Measurements from ENCODE around the gene CERS6. TPM values are rescaled to one million over a fixed set of nuclear protein-coding genes. Genes with fewer than 3 reads are reported as not detected.
A peak's percentile ranks its signal among the peaks of the same experiment; 100 is the strongest.

Gene CERS6
- total RNA-seq, 1 donor: 23.9 TPM

GRCh38 chr2:168612719-168613118, 156.6 kb downstream of the CERS6 start:
- no peak overlapping the region for H3K4me3 ChIP-seq (ENCODE audit: insufficient read depth, low read length)
- no peak for DNase-seq (ENCODE audit: insufficient read length, low spot score, missing footprints)

GRCh38 chr2:168613551-168613950, 157.5 kb downstream of the CERS6 start:
- DNase-seq (ENCODE audit: insufficient read length, low spot score, missing footprints): no peak
- H3K27me3 ChIP-seq (ENCODE audit: insufficient read depth, low read length): no peaks in the 10 kb centered on the region
- H4K20me1 ChIP-seq (ENCODE audit: insufficient read depth, low read length): no peaks in the 10 kb centered on the region
- H2AFZ ChIP-seq (ENCODE audit: low read length): no peak overlapping the region
- no peak overlapping the region for H3K27ac ChIP-seq (ENCODE audit: low read depth, low read length)
- no peak overlapping the region for H3K4me2 ChIP-seq (ENCODE audit: insufficient read depth, low read length)
- no peaks in the 10 kb centered on the region for H3K4me1 ChIP-seq (ENCODE audit: insufficient read depth, low read length)
- no peak overlapping the region for H3K4me3 ChIP-seq (ENCODE audit: insufficient read depth, low read length)
- no peaks in the 10 kb centered on the region for H3K9me3 ChIP-seq (ENCODE audit: low read depth, low read length)
- H3K36me3 ChIP-seq (ENCODE audit: insufficient read depth, low read length): no peaks in the 10 kb centered on the region
- TF ChIP-seq CTCF (IDR thresholded peaks at IDR 0.05; ENCODE audit: extremely low read depth, low read depth, low read length): no peak
- H3K79me2 ChIP-seq (ENCODE audit: insufficient read depth, low read length): no peaks in the 10 kb centered on the region

More at GRCh38 chr2:168612719-168613118, 156.6 kb downstream of the CERS6 start:
- H3K36me3 ChIP-seq (ENCODE audit: insufficient read depth, low read length): no peaks in the 10 kb centered on the region
- H3K4me2 ChIP-seq (ENCODE audit: insufficient read depth, low read length): no peak overlapping the region
- H3K27me3 ChIP-seq (ENCODE audit: insufficient read depth, low read length): no peaks in the 10 kb centered on the region
- TF ChIP-seq CTCF (IDR thresholded peaks at IDR 0.05; ENCODE audit: extremely low read depth, low read depth, low read length): no peak
- no peak overlapping the region for H2AFZ ChIP-seq (ENCODE audit: low read length)
- no peak overlapping the region for H3K27ac ChIP-seq (ENCODE audit: low read depth, low read length)
- H4K20me1 ChIP-seq (ENCODE audit: insufficient read depth, low read length): no peaks in the 10 kb centered on the region
- no peaks in the 10 kb centered on the region for H3K79me2 ChIP-seq (ENCODE audit: insufficient read depth, low read length)
- peaks cover 7% of the 10 kb centered on the region for H3K4me1 ChIP-seq (ENCODE audit: insufficient read depth, low read length)
- no peaks in the 10 kb centered on the region for H3K9me3 ChIP-seq (ENCODE audit: low read depth, low read length)

GRCh38 chr2:168614172-168615018, 158.3 kb downstream of the CERS6 start:
- H2AFZ ChIP-seq (ENCODE audit: low read length): no peak overlapping the region
- H3K4me1 ChIP-seq (ENCODE audit: insufficient read depth, low read length): no peaks in the 10 kb centered on the region
- no peak overlapping the region for H3K4me2 ChIP-seq (ENCODE audit: insufficient read depth, low read length)
- H4K20me1 ChIP-seq (ENCODE audit: insufficient read depth, low read length): no peaks in the 10 kb centered on the region
- no peak for DNase-seq (ENCODE audit: insufficient read length, low spot score, missing footprints)
- no peaks in the 10 kb centered on the region for H3K36me3 ChIP-seq (ENCODE audit: insufficient read depth, low read length)
- no peaks in the 10 kb centered on the region for H3K27me3 ChIP-seq (ENCODE audit: insufficient read depth, low read length)
- H3K27ac ChIP-seq (ENCODE audit: low read depth, low read length): no peak overlapping the region
- H3K79me2 ChIP-seq (ENCODE audit: insufficient read depth, low read length): no peaks in the 10 kb centered on the region
- H3K9me3 ChIP-seq (ENCODE audit: low read depth, low read length): no peaks in the 10 kb centered on the region
- no peak overlapping the region for H3K4me3 ChIP-seq (ENCODE audit: insufficient read depth, low read length)
- TF ChIP-seq CTCF (IDR thresholded peaks at IDR 0.05; ENCODE audit: extremely low read depth, low read depth, low read length): peak; percentile 24

- Histone ChIP-seq H2AFZ (ENCODE audit: low read length) (no peak overlapping the region), H3K36me3 (ENCODE audit: insufficient read depth, low read length) (no peaks in the 10 kb centered on the region), H3K4me2 (ENCODE audit: insufficient read depth, low read length) (no peak overlapping the region), H3K4me3 (ENCODE audit: insufficient read depth, low read length) (no peak overlapping the region), H3K4me1 (ENCODE audit: insufficient read depth, low read length) (no peaks in the 10 kb centered on the region), H3K27ac (ENCODE audit: low read depth, low read length) (no peak overlapping the region), H3K27me3 (ENCODE audit: insufficient read depth, low read length) (no peaks in the 10 kb centered on the region), H4K20me1 (ENCODE audit: insufficient read depth, low read length) (no peaks in the 10 kb centered on the region), H3K79me2 (ENCODE audit: insufficient read depth, low read length) (no peaks in the 10 kb centered on the region), H3K9me3 (ENCODE audit: low read depth, low read length) (no peaks in the 10 kb centered on the region)
- no peak for DNase-seq (ENCODE audit: insufficient read length, low spot score, missing footprints)
- no peak for TF ChIP-seq CTCF (IDR thresholded peaks at IDR 0.05; ENCODE audit: extremely low read depth, low read depth, low read length)
Measured at GRCh38 chr2:168620554-168620953, 164.5 kb downstream of the CERS6 start.

Measured in osteoblast (primary cell).